HepG2 (cell line): ENCODE measurements around the gene TTLL4. TPM values are rescaled to one million over a fixed set of nuclear protein-coding genes. Genes with fewer than 3 reads are reported as not detected.
A peak's percentile ranks its signal among the peaks of the same experiment; 100 is the strongest.

Source experiments
- ATF1 ChIP-seq: IDR thresholded peaks from 2 replicates; pipeline ENCODE4 v1.6.1; 2016; ENCODE audit warnings: mild to moderate bottlenecking, control low read depth
- GZF1 ChIP-seq: sonication (generic); formaldehyde crosslinking; IDR thresholded peaks from 2 replicates; pipeline ENCODE4 v1.5.1; 2020; ENCODE audit warnings: mild to moderate bottlenecking, missing genetic modification reagents
- HOXD1 ChIP-seq: sonication (generic); formaldehyde crosslinking; IDR thresholded peaks from 2 replicates; pipeline ENCODE4 v1.5.0; 2020; ENCODE audit warnings: missing genetic modification reagents
- PAF1 ChIP-seq: IDR thresholded peaks from 2 replicates; pipeline ENCODE4 v1.6.1; 2016; ENCODE audit warnings: missing genetic modification reagents, missing compliant biosample characterization
- POLR2AphosphoS2 ChIP-seq: IDR thresholded peaks from 2 replicates; pipeline ENCODE4 v1.6.1; 2011; ENCODE audit warnings: low read depth, low read length, improper control_type of control experiment
- RAD51 ChIP-seq: fragments of 450-650 bp; IDR thresholded peaks from 2 replicates; pipeline ENCODE4 v1.6.1; 2016; ENCODE audit warnings: borderline replicate concordance
- RFX3 ChIP-seq: IDR thresholded peaks from 2 replicates; pipeline ENCODE4 v1.6.1; 2016; ENCODE audit warnings: missing biosample characterization, missing genetic modification reagents
- SALL1 ChIP-seq: sonication (generic); formaldehyde crosslinking; IDR thresholded peaks from 2 replicates; pipeline ENCODE4 v1.8.0; 2022; ENCODE audit warnings: mild to moderate bottlenecking, missing genetic modification reagents
- SPEN ChIP-seq: sonication (generic); formaldehyde crosslinking; IDR thresholded peaks from 2 replicates; pipeline ENCODE4 v1.5.1; 2020; ENCODE audit warnings: low read depth, mild to moderate bottlenecking, missing genetic modification reagents
- SRY ChIP-seq: sonication (generic); formaldehyde crosslinking; IDR thresholded peaks from 2 replicates; pipeline ENCODE4 v1.8.0; 2022; ENCODE audit warnings: mild to moderate bottlenecking, missing genetic modification reagents
- STAG1 ChIP-seq: sonication (generic); formaldehyde crosslinking; IDR thresholded peaks from 2 replicates; pipeline ENCODE4 v1.4.0; 2020; ENCODE audit warnings: missing genetic modification reagents
- ZC3H4 ChIP-seq: sonication (generic); formaldehyde crosslinking; IDR thresholded peaks from 2 replicates; pipeline ENCODE4 v1.4.0; 2020; ENCODE audit warnings: missing genetic modification reagents, borderline replicate concordance
- ZFP36 ChIP-seq: fragments of 150-350 bp; IDR thresholded peaks from 2 replicates; pipeline ENCODE4 v1.6.1; 2018; ENCODE audit warnings: borderline replicate concordance, low read length, low read depth; ENCODE audit not compliant: partially characterized antibody
- ZNF296 ChIP-seq: sonication (generic); formaldehyde crosslinking; conservative IDR thresholded peaks from 2 replicates; pipeline ENCODE4 v1.5.0; 2020; ENCODE audit warnings: mild to moderate bottlenecking, missing genetic modification reagents
- ZNF350 ChIP-seq: sonication (generic); formaldehyde crosslinking; IDR thresholded peaks from 2 replicates; pipeline ENCODE4 v1.4.0; 2020; ENCODE audit warnings: mild to moderate bottlenecking, low read depth, missing genetic modification reagents, borderline replicate concordance
- ZNF383 ChIP-seq: sonication (generic); formaldehyde crosslinking; IDR thresholded peaks from 2 replicates; pipeline ENCODE4 v1.4.0; 2020; ENCODE audit warnings: missing genetic modification reagents, mild to moderate bottlenecking, borderline replicate concordance
- ZNF749 ChIP-seq: sonication (generic); formaldehyde crosslinking; IDR thresholded peaks from 2 replicates; pipeline ENCODE4 v1.8.0; 2022; ENCODE audit warnings: mild to moderate bottlenecking, missing genetic modification reagents, moderate library complexity, borderline replicate concordance
- polyA plus RNA-seq, 8 experiments: library from polyadenylated mRNA; depleted of rRNA in 3 of 8; stranded (reverse) in 7 of 8; unstranded in 1 of 8; fragments of >200 nt; fragmentation: Illumina TruSeq in 4 of 8; extraction: Trizol in 4 of 8; gene quantifications; 2 replicates each; pipeline versions ENCODE4 v1.2.1 to v1.2.3, GENCODE V29; 2011 to 2016; ENCODE audit warnings: low read depth in 4 of 8, missing spikeins in 1 of 8, mixed read lengths in 1 of 8; ENCODE audit not compliant: insufficient read depth in 1 of 8
- total RNA-seq, 5 experiments: library from RNA; depleted of rRNA; stranded (reverse); fragments of >200 nt; fragmentation: Illumina TruSeq; extraction: Trizol; gene quantifications; 2 replicates each; pipeline ENCODE4 v1.2.3, GENCODE V29; 2016; ENCODE audit warnings: low read depth in 1 of 5
- TF ChIP-seq, protein P1 (sequence below): sonication (generic); formaldehyde crosslinking; IDR thresholded peaks from 2 replicates; pipeline ENCODE4 v1.4.0; 2020; ENCODE audit warnings: missing genetic modification reagents
- TF ChIP-seq, protein P2 (sequence below): IDR thresholded peaks from 2 replicates; pipeline ENCODE4 v1.6.1; 2018; ENCODE audit warnings: missing genetic modification reagents, mild to moderate bottlenecking, missing compliant biosample characterization
- TF ChIP-seq, protein P3 (sequence below): sonication (generic); formaldehyde crosslinking; IDR thresholded peaks from 2 replicates; pipeline ENCODE4 v1.5.1; 2020; ENCODE audit warnings: mild to moderate bottlenecking, missing genetic modification reagents
- TF ChIP-seq, protein P4 (sequence below): sonication (generic); formaldehyde crosslinking; IDR thresholded peaks from 2 replicates; pipeline ENCODE4 v1.5.1; 2020; ENCODE audit warnings: missing genetic modification reagents, mild to moderate bottlenecking, borderline replicate concordance
- TF ChIP-seq, protein P5 (sequence below): sonication (generic); formaldehyde crosslinking; IDR thresholded peaks from 2 replicates; pipeline ENCODE4 v1.5.0; 2020; ENCODE audit warnings: missing genetic modification reagents, mild to moderate bottlenecking, borderline replicate concordance
- TF ChIP-seq, protein P6 (sequence below): sonication (generic); formaldehyde crosslinking; IDR thresholded peaks from 2 replicates; pipeline ENCODE4 v1.5.1; 2020; ENCODE audit warnings: mild to moderate bottlenecking, moderate library complexity, missing genetic modification reagents

TTLL4 gene
- total and polyA plus RNA-seq, 2 of the 13 experiments (the other 11 are each of a cell fraction or from before 2014, with no cell fraction given) = 77.5 to 84.6 TPM

DNA sequence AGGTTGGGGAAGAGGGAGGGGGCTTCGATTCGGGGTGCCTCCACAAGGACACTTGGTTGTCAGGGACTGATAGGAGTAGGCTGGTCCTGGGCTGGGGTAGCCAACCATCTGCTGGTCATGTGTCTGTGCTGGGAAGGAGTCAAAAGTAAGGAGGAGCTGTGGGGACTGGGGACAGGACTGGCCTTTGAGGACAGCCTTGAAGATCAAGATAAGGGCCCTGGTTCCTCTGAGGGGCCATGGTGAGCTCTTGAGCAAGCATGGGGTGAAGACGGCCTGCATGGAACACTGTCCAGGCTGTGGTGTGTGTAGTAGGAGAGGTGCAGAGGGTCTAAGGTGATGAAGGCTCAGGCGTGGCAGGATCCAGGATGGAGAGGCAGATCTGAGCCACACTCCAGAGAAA is 73.1 kb downstream of the TTLL4 start (continued):
- TF ChIP-seq ZNF296 (CRISPR knock-in tag) (no peak), ATF1 (CRISPR knock-in tag) (no peak), ZC3H4 (0 out of 2 replicates have a peak, but pooled peaks have one; percentile 31), RAD51 (no peak), POLR2AphosphoS2 (no peak), ZNF749 (peak; percentile 39; the same call in 1 of the 2 replicates), SALL1 (peak; percentile 31; the same call in 1 of the 2 replicates), GZF1 (CRISPR knock-in tag) (no peak), HOXD1 (CRISPR knock-in tag) (no peak), SPEN (CRISPR knock-in tag) (no peak), ZNF350 (CRISPR knock-in tag) (no peak), STAG1 (CRISPR knock-in tag) (no peak), ZFP36 (no peak), RFX3 (CRISPR knock-in tag) (no peak), ZNF383 (CRISPR knock-in tag) (no peak), SRY (0 out of 2 replicates have a peak, but pooled peaks have one; percentile 40), PAF1 (CRISPR knock-in tag) (no peak)
- TF ChIP-seq, protein P1, sequence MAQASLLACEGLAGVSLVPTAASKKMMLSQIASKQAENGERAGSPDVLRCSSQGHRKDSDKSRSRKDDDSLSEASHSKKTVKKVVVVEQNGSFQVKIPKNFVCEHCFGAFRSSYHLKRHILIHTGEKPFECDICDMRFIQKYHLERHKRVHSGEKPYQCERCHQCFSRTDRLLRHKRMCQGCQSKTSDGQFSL (CRISPR knock-in tag) = no peak
- TF ChIP-seq, protein P2, sequence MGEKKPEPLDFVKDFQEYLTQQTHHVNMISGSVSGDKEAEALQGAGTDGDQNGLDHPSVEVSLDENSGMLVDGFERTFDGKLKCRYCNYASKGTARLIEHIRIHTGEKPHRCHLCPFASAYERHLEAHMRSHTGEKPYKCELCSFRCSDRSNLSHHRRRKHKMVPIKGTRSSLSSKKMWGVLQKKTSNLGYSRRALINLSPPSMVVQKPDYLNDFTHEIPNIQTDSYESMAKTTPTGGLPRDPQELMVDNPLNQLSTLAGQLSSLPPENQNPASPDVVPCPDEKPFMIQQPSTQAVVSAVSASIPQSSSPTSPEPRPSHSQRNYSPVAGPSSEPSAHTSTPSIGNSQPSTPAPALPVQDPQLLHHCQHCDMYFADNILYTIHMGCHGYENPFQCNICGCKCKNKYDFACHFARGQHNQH (CRISPR knock-in tag) = no peak
- TF ChIP-seq, protein P3, sequence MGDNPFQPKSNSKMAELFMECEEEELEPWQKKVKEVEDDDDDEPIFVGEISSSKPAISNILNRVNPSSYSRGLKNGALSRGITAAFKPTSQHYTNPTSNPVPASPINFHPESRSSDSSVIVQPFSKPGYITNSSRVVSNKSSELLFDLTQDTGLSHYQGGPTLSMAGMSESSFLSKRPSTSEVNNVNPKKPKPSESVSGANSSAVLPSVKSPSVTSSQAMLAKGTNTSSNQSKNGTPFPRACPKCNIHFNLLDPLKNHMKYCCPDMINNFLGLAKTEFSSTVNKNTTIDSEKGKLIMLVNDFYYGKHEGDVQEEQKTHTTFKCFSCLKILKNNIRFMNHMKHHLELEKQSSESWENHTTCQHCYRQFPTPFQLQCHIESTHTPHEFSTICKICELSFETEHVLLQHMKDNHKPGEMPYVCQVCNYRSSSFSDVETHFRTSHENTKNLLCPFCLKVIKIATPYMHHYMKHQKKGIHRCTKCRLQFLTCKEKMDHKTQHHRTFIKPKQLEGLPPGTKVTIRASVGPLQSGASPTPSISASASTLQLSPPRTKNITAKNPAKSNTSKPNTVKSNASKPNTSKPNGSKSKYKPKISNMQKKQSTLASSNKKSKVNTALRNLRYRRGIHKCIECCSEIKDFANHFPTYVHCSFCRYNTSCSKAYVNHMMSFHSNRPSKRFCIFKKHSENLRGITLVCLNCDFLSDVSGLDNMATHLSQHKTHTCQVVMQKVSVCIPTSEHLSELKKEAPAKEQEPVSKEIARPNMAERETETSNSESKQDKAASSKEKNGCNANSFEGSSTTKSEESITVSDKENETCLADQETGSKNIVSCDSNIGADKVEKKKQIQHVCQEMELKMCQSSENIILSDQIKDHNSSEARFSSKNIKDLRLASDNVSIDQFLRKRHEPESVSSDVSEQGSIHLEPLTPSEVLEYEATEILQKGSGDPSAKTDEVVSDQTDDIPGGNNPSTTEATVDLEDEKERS = no peak
- TF ChIP-seq, protein P4, sequence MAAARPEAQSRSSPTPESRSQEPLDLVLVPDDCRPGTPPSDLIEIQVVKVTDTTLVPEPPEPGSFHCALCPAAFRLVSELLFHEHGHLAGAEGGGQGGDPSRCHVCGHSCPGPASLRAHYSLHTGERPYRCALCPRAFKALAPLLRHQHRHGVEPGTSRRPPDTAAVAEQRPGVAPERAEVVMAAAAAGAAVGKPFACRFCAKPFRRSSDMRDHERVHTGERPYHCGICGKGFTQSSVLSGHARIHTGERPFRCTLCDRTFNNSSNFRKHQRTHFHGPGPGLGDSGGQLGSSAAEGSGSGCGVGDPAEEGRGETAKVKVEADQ (CRISPR knock-in tag) = no peak
- TF ChIP-seq, protein P5, sequence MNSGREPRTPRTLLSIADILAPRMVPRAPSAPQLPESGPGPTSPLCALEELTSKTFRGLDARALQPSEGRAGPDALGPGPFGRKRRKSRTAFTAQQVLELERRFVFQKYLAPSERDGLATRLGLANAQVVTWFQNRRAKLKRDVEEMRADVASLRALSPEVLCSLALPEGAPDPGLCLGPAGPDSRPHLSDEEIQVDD (CRISPR knock-in tag) = 0 out of 2 replicates have a peak, but pooled peaks have one; percentile 54
- TF ChIP-seq, protein P6, sequence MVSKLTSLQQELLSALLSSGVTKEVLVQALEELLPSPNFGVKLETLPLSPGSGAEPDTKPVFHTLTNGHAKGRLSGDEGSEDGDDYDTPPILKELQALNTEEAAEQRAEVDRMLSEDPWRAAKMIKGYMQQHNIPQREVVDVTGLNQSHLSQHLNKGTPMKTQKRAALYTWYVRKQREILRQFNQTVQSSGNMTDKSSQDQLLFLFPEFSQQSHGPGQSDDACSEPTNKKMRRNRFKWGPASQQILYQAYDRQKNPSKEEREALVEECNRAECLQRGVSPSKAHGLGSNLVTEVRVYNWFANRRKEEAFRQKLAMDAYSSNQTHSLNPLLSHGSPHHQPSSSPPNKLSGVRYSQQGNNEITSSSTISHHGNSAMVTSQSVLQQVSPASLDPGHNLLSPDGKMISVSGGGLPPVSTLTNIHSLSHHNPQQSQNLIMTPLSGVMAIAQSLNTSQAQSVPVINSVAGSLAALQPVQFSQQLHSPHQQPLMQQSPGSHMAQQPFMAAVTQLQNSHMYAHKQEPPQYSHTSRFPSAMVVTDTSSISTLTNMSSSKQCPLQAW (CRISPR knock-in tag) = 0 out of 2 replicates have a peak, but pooled peaks have one; percentile 36
